ENCODE data around the gene TRAF3.

GRCh38 chr14:102829016-102829548, 51.8 kb downstream of the TRAF3 start:
- TF ChIP-seq POLR2A (IDR thresholded peaks at IDR 0.05; ENCODE audit: low read length) (no peak), GATA1 (IDR thresholded peaks at IDR 0.05; ENCODE audit: low read depth, low read length) (no peak)
